ENCODE measurements around the gene C10orf90.

The C10orf90 gene

DNA sequence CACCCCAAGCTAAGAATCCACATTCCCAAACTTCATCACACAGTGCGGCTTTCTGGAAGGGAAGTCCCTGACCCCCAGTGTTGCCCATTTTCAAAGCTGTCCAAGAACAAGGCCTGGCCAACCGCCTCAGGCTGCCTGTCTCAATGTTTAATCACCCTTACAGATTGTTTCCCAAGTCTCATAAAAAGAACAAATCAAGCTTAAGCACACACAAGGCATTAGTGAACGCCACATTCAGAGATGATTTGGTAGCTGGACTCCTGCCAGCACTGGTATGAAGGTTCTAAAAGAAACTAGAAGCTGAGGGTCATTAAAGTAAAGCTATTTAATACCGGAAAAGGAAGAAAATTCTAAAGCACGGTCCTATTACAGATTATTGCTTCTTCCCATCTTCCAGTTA is 35.6 kb downstream of the C10orf90 start:
- no peak for DNase-seq (ENCODE audit: low spot score)

DNA sequence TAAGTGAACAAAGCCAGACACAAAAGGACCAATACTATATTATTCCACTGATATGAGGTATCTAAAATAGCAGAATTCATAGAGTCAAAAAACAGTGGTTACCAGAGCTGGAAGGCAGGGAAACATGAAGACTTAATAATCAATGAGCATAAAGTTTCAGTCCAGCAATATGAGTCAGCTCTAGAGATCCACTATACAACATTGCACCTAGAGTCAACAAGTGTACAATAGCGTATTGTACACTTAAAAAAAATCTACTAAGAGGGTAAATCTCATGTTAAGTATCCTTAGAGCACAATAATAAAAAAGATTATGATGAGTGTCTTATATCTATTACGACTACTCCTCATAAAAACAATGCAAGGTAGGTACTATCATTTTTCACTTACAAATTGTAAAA is 36.1 kb downstream of the C10orf90 start:
- DNase-seq (ENCODE audit: low spot score), result no peak

DNA sequence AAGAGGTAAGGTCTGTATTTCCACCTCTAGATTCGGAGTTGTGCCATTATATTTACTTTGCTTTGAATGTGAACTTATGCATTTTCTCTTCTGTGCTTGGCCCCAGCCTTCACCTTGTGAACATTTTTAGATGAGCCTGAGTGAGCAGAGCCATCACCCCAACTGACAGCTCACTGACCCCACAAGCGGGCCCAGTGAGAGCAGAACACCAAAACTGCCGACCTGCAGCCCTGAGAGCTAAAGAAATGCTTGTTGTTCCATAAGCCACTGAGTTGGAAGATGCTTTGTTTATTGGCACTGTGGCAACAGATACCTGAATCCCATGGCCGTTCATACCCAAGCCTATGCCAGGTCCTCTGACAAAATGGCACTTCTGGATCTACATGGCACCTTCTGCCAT is 37.8 kb downstream of the C10orf90 start:
- DNase-seq (ENCODE audit: low spot score), result no peak

DNA sequence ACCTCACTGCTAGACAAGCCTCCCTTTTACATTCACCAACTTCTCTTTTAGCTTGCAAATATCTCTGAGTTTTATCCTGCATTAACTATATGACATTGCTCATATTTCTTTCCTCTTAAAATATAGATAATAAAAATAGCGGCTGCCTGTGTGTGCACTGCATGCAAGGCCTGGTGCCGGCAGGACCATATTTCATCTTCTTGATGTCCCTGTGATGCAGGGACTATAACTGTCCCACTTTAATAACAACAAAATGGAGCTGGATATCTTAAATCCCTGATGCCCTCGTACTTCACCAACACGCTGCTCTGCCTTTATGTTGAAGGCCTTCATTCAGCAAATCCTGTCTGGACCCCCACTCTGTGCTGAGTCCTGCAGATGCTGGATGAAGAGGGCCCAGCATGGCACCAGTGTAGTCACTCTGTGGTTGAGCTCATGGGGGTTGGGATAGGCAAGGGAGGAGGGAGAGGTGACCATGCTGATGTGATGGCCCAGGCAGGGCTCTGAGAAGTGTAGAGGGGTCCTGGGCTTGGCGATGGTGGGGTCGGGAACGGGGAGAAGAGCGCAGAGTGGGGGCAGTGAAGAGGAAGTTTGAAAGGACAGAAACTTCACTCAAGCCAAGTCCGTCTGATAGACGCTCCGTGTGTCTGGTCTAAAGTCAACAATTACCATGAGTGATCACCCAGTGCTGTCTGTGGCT is 40.4 kb downstream of the C10orf90 start:
- no peak for DNase-seq (ENCODE audit: low spot score)

DNA sequence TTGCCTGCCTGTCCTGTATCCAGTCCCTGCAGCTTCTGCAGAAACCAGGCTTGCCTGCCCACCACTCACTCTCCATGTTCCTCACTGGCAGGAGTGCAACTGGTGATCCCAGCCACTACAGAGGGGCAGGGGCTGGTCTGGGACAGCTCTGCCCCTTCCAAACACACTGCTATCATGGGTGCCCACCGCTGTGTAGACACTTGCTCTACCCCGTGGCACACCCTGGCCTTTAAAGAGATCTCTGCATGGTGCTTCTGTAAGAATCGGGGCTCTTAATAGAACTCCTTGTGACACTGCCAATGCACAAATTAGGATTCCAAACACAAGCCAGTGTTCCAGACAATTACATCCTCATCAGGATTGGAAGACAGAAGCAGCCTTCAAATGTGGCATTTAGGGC is 41.7 kb downstream of the C10orf90 start:
- no peak for DNase-seq (ENCODE audit: low spot score)

DNA sequence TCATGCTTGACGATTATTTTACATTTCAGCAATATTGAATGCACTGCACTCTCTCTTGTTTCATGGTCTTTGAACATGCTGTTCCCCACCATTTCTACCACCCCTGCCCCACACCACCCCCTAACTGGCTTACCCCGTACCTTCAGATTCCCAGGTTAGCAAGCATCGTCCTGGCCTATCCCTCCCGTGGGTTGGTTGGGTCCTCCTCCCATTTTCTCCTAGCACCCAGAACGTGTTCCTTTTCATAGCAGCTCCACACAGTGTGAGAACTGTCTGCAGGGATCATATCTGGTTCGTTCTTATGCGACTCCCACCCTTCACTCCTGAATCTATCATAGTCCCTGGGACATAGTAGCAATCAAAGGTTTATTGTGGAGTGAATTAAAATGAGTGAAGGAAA is 48.6 kb downstream of the C10orf90 start:
- no peak for DNase-seq (ENCODE audit: low spot score)

DNA sequence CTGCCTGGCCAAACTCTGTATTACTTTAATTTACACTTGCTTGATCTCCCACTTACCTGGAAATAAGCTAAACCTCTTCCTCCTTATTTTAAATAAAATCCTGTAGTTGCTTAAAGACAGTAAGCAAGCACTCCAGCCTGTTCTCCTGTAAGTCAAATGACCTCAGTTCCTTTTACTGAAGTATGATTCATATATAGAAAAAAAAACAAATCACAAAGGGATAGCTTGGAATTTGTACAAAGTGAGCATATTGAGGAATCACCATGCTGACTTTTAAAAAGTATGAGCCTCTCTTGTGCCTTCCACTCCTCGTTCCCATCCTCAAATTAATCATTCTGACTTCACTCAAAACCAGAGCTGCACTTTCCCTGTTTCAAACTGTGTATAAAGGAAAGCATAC is 52.0 kb downstream of the C10orf90 start:
- DNase-seq (ENCODE audit: low spot score), result no peak

DNA sequence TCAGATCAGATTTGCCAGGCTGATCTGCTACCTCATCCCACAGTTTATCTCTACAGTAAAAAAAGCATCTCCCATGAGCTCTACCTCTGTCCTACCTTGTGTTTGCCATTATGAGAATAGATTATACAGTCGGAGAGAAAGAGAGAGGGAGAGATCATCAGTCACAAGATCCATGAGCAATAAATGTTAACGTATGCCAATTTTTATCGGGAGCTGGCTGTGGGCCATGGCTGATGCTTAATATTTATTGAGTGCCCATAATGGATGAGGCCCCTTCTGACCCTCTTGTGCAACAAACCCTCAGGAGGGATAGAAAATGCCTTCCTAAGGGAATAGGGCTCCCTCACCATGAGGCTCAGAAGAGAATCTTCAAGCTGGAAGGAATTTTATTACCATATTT is 52.8 kb downstream of the C10orf90 start:
- no peak for DNase-seq (ENCODE audit: low spot score)

DNA sequence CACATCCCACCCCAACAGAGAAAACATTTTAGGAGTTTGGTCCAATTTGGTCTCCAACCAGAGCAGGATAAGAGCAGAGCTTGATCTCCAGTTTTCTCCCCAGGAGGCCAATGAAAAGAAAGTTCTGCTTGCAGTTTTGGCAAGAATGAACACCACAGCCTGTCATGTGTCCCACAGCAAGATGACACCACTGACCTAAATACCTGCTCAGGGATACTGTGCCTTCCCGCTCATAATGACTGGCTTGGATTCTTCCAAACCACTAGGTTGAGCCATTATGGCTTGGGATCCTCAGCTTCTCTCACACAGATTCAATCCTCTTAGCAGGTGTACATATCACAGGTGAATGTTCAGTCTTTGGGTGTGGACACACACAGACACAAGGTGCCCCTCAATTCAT is 53.3 kb downstream of the C10orf90 start:
- no peak for DNase-seq (ENCODE audit: low spot score)

DNA sequence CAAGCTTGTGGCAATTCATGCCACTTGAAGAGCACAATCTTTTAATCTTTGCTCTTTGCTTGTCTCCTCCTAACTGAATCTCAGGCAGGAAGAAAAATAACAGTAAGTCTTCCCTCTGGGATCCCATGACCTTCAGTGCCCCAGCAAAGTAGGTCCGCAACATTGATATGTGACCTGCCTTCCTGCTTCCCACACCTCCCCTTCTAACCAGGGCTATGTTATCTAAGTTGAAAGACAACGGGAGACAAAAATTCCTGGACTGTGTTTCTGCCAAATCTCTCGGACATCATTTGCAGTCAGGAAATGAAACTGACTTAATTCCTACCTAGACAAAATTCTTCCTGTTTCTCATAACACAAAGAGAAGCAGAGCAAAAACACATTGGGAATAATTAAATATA is 53.8 kb downstream of the C10orf90 start:
- no peak for DNase-seq (ENCODE audit: low spot score)

DNA sequence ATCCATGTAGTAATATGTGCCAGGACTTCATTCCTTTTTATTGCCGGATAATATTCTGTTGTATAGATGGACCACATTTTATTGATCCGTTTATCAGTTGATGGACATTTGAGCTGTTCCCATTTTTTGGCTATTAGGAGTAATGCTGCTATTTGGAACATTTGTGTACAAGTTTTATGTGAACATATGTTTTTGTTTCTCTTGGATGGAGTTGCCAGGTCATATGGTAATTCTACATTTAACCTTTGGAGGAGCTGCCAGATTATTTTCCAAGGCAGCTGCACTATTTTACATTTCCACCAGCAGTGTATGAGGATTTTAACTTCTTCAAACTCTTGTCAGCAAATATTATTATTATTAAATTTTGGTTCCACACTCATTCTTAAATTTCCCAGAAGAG is 59.2 kb downstream of the C10orf90 start:
- no peak for DNase-seq (ENCODE audit: low spot score)

DNA sequence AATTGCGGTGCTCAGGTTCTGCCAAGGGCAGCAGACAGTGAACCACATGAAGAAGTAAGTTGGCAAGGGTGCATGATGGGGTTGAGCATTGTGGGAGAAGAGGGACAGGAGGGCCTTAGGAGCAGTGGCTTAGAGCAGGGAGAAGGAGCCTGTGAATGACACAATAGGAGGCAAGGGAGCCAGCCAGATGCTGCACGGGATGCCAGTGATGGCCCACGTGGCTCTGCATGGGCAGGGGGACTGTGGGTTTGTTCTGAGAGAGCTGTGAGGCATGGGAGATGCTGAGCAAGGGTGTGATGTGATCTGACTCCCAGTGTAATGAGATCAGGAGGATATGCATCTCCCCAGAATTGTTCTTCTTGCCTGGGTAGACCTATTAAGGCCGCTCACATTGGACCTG is 60.9 kb downstream of the C10orf90 start:
- no peak for DNase-seq (ENCODE audit: low spot score)

DNA sequence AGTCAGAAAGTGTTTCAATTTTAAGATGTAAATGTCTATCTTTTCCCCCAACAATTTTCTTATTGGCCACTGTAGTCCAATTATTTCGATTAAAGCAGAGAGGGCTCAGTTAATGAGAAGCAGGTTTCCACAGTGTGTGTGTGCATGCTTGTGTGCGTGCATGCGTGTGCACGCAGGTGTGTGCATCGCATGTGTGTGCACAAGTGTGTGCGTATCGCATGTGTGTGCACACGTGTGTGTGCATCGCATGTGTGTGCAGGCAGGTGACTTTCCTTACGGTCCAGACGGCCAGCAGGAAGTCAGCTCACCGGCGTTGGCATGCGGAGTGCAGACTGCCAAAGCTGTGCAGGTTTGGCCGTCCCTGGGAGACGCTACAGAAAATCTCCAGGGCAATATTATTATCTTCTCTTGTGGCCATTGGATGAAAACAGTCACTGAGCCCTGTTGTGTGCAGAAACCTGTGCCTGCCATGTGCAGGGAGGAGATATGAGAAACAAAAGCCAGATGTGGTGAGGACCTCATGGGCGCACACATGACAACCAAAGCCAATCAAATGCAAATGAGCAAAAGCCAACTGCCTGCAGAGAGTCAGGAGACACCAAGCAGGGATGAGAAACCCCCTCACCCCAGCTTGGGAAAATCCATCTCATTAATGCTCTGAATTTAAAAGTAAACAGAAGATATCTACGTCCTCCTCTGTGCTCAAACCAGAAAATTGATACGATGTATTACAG is 70.4 kb downstream of the C10orf90 start:
- DNase-seq (ENCODE audit: low spot score), result no peak

DNA sequence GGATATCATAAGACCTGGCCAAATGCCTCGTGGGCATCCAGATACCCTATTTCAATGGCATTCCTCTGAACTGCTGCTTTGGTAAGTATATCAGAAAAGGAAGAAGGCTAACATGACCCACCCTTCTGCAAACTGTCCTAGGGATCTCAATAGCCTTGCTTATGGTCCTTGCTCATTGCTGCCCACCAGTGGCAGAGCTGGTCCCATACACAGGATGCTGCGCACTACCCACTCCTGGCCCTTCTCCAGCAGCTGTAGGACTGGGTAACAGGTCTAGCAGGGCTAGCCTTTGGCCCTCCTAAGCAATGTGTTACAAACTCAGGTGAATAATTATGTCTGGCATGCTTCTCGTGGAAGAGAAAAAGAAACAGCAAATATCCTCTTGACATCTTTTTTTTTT is 72.5 kb downstream of the C10orf90 start:
- no peak for DNase-seq (ENCODE audit: low spot score)

DNA sequence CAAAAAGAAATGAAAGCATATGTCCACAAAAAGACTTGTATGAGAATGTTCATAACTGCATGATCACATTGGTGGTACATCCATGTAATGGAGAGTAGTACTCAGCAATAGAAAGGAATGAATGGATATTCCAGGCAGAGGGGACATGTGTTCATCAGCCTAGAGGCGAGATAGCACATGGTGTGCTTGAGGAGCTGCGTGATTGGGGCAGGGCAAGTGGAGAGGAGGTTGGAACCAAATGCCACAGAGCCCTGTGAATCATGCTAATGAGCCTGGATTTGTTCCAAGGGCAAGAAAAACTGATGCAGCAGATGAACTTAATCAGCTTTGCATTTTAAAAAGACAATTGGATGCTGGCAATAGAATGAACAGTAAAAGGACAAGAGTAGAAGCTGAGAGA is 73.3 kb downstream of the C10orf90 start:
- no peak for DNase-seq (ENCODE audit: low spot score)

DNA sequence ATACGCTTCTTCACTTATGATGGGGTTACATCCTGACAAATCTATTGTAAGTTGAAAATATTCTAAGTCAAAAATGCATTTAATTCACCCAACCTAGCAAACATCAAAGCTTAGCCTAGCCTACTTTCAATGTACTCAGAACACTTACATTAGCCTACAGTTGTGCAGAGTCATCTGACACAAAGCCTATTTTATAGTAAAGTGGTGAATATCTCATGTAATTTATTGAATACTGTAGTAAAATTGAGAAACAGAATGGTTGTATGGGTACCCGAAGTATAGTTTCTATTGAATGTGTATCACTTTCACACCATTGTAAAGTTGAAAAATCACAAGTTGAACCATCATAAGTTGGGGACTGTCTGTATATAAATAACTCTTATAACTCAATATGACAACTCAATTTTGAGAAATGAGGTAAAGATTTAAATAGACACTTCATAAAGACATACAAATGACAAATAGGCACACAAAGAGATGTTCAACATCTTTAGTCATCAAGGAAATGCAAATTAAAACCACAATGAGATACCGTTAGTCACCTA is 73.9 kb downstream of the C10orf90 start:
- no peak for DNase-seq (ENCODE audit: low spot score)

DNA sequence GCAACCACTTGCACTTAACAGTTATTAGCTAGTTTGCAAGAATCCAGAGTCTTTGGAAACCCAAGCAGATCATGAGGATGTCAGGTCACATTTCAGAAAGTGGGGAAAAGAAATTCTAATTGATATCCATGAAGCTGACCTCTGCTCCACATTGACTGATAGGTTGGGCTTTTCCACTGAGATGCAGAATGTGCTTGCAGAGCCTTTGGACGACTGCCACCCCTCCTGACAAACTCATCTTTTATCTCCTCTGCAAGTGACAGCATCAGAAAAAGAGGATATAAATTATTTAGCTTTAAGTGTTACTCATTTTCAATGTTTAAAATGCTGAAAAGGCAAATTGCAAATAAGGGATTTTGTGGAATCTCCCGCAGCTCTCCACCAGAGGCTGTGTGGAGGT is 75.3 kb downstream of the C10orf90 start:
- no peak for DNase-seq (ENCODE audit: low spot score)

DNA sequence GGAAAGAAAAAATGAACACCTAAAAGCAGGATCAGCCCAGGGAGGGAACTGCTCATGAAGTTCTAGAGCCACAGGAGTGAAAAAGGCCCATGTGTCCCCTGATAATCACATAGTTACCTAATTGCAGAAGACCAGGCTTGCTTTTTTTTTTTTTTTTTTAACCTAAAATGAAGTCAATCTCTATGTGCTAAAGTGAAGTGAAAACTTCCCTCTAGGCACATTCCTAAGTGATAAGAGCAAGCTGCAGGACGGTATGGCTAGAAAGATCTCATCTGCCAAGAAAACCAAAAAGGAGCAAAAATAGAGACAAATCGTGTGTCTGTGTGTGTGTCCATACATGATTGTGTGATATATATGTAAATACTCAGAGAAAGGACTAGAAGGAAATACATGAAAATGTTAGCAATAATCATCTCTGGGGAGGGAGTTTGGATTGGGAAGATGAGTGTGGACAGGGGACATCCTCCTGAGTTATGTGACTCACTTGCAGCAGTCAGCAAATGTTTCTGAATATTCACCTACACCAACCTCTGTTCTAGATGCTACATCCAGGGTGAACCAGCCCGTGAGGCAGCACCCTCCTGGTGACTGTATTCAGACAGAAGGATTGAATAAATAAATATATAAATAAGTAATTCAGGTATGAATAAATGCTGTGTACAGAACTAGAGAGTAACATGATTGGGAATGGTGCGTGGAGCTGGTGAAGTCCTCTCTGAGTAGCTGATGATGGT is 76.4 kb downstream of the C10orf90 start:
- DNase-seq (ENCODE audit: low spot score), result no peak

DNA sequence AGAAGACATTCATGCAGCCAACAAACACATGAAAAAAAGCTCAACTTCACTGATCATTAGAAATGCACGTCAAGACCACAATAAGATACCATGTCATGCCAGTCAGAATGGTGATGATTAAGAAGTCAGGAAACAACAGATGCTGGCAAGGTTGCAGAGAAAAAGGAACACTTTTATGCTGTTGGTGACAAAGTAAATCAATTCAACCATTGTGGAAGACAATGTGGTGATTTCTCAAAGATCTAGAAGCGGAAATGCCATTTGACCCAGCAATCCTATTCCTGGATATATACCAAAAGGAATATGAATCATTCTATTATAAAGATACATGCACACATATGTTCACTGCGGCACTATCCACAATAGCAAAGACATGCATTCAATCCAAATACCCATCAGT is 77.6 kb downstream of the C10orf90 start:
- no peak for DNase-seq (ENCODE audit: low spot score)

DNA sequence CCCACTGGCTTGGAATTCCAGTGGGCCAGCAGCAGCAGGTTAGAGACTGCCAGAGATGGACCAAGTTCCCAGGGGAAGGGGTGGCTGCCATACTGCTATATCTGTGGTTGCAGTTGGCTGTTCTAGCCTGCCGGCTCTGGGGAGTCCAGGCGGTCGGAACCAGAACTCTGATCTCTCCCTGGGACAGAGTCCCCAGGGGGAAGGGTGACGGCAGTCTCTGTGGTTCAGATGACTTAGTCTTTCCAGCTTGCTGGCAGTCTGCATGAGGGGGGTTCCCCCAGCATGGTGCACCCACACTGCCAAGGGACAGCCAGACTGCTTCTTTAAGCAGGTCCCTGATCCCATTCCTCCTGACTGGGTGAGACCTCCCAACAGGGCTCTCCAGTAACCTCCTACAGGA is 82.5 kb downstream of the C10orf90 start:
- no peak for DNase-seq (ENCODE audit: low spot score)

DNA sequence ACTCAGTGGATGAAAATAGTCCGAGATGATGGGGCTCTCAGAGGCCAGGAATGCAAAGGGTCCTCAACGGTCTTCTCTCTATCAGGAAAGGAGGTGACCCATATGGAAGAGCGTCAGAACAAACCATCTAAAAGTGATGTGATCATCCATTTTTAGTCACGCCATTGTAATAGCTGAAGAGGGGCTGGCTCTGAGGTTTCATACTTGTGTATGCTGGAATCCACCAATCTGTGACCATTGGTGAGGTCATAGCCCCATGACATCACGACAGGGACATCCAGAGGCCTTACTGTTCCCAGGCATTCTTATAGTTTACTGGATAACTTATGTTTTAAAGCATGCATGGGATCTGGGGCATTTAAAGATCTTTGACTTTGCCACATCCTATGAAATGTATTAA is 83.6 kb downstream of the C10orf90 start:
- no peak for DNase-seq (ENCODE audit: low spot score)

DNA sequence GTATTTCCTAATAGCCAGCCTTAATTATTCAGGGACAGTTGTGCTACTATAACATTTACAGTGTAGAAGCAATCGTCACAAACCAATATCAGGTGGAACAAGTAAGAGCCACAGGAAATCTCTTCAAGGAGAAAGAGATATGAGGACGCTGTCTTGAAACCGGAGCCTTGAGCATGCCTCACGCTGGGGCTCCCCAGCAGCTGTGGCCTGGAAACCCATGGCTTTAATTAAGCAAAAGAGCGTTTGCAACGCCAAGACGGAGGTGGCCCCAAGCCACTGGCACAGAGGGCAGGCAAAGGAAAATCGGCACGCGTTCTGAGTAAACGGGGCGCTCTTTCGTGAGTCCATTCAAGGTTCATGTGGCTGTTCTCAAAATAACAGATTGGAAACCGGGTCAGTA is 84.4 kb downstream of the C10orf90 start:
- DNase-seq (ENCODE audit: low spot score), result no peak

All from CD4-positive, alpha-beta T cell treated with Interleukin-6 at 100 ng/mL for 8 hours (primary cell).